OCI-LY7 (cell line): Measurements from ENCODE around the gene EGFLAM. TPM values are rescaled to one million over a fixed set of nuclear protein-coding genes. Genes with fewer than 3 reads are reported as not detected.

Experiments
- BruUV-seq: library from RNA; stranded (reverse); fragments of 400-500 nt; replicated peaks from 2 replicates; lab custom pipeline; 2021; lab: Mats Ljungman, UMichigan
- CTCF ChIA-PET: fragments of 300-600 bp; sonication (Branson Sonifier 250); formaldehyde crosslinking; loops from one replicate; lab custom pipeline; 2022; ENCODE audit warnings: antibody characterized with exemption; ENCODE audit not compliant: unreplicated experiment; lab: Charles Lee
- POLR2A ChIA-PET: fragments of 300-600 bp; sonication (Branson Sonifier 250); formaldehyde crosslinking; loops from one replicate; lab custom pipeline; 2022; ENCODE audit warnings: antibody characterized with exemption; lab: Charles Lee
- DNase-seq: peaks from one replicate; pipeline ENCODE4 v3.0.0-alpha.2; 2015; ENCODE audit warnings: low spot score
- H2AFZ ChIP-seq: fragments of 200-600 bp; sonication (generic), shearing (Covaris generic); 2 replicates; pipeline ENCODE4 v1.6.1; 2014; ENCODE audit warnings: mild to moderate bottlenecking, antibody characterized with exemption, low read length, moderate library complexity
- H3K27ac ChIP-seq: fragments of 200-600 bp; sonication (generic); 2 replicates; pipeline ENCODE4 v1.5.1; 2014; ENCODE audit warnings: mixed run types, low read depth, mild to moderate bottlenecking, moderate library complexity, low read length, inconsistent platforms; ENCODE audit not compliant: poor library complexity, severe bottlenecking
- H3K36me3 ChIP-seq: fragments of 200-600 bp; sonication (generic); 2 replicates; pipeline ENCODE4 v1.6.1; 2014; ENCODE audit warnings: mild to moderate bottlenecking, antibody characterized with exemption, low read length, moderate library complexity, mixed read lengths; ENCODE audit not compliant: insufficient read depth
- H3K4me1 ChIP-seq: fragments of 200-600 bp; sonication (generic); 2 replicates; pipeline ENCODE4 v1.5.1; 2014; ENCODE audit warnings: mild to moderate bottlenecking, low read length; ENCODE audit not compliant: insufficient read depth, poor library complexity, severe bottlenecking
- H3K4me2 ChIP-seq: fragments of 200-600 bp; sonication (generic); 2 replicates; pipeline ENCODE4 v1.6.1; 2014; ENCODE audit warnings: mild to moderate bottlenecking, low read length
- H3K4me3 ChIP-seq: fragments of 200-600 bp; sonication (generic); 2 replicates; pipeline ENCODE4 v1.5.1; 2014; ENCODE audit warnings: mild to moderate bottlenecking, low read depth, low read length; ENCODE audit not compliant: poor library complexity, severe bottlenecking
- H3K79me2 ChIP-seq: fragments of 200-600 bp; sonication (generic); 2 replicates; pipeline ENCODE4 v1.6.1; 2016; ENCODE audit warnings: low read depth, mild to moderate bottlenecking, low read length, moderate library complexity, mixed read lengths; ENCODE audit not compliant: insufficient read depth
- H3K9me2 ChIP-seq: fragments of 200-600 bp; sonication (generic); 2 replicates; pipeline ENCODE4 v1.6.1; 2016; ENCODE audit warnings: mild to moderate bottlenecking, low read length, mixed read lengths; ENCODE audit not compliant: insufficient read depth
- H3K9me3 ChIP-seq: fragments of 200-600 bp; sonication (generic); 2 replicates; pipeline ENCODE4 v1.6.1; 2014; ENCODE audit warnings: mild to moderate bottlenecking, mixed run types, low read length, mixed read lengths
- H4K20me1 ChIP-seq: fragments of 200-600 bp; sonication (generic); 2 replicates; pipeline ENCODE4 v1.6.1; 2014; ENCODE audit warnings: mild to moderate bottlenecking, antibody characterized with exemption, low read length, moderate library complexity, mixed read lengths; ENCODE audit not compliant: insufficient read depth
- CTCF ChIP-seq: fragments of 200-600 bp; sonication (generic); conservative IDR thresholded peaks from 2 replicates; pipeline ENCODE4 v1.5.1; 2014; ENCODE audit warnings: mild to moderate bottlenecking, antibody characterized with exemption, low read length, moderate library complexity, mixed read lengths
- EZH2phosphoT487 ChIP-seq: fragments of 200-600 bp; sonication (generic); IDR thresholded peaks from 2 replicates; pipeline ENCODE4 v1.6.1; 2018; ENCODE audit warnings: low read depth, borderline replicate concordance, mild to moderate bottlenecking, mixed run types, antibody characterized with exemption, low read length, moderate library complexity, mixed read lengths
- intact Hi-C: fragments of 100-400 bp; cut with micrococcal nuclease; formaldehyde crosslinking; loops from one replicate; pipeline ENCODE4 v1.10.0; 2022; ENCODE audit not compliant: unreplicated experiment
- total RNA-seq, 2 experiments: library from RNA; depleted of rRNA in 1 of 2; stranded (reverse); fragments of >200 nt in 1 of 2; shearing (Covaris generic) in 1 of 2; gene quantifications; 2 replicates each; pipeline ENCODE4 v1.2.3, GENCODE V29; 2014 to 2022

The EGFLAM gene
- total RNA-seq, 2 experiments from 2014 or later: not detected

- H3K36me3 ChIP-seq: no peaks in the 10 kb centered on the region
- H3K4me1 ChIP-seq: no peaks in the 10 kb centered on the region
- DNase-seq: no peak
- H3K9me2 ChIP-seq: no peaks in the 10 kb centered on the region
- BruUV-seq: no TSS peak
- H3K9me3 ChIP-seq: no peaks in the 10 kb centered on the region
- CTCF ChIA-PET: no interaction called here
- TF ChIP-seq CTCF: no peak
- no peak for TF ChIP-seq EZH2phosphoT487
- intact Hi-C loops: no loop called here
- no peaks in the 10 kb centered on the region for H4K20me1 ChIP-seq
- no peak overlapping the region for H2AFZ ChIP-seq
- H3K4me2 ChIP-seq: no peak overlapping the region
- H3K79me2 ChIP-seq: no peaks in the 10 kb centered on the region
- H3K4me3 ChIP-seq: no peak overlapping the region
- H3K27ac ChIP-seq: no peak overlapping the region
- POLR2A ChIA-PET: no interaction called here
Observed at GRCh38 chr5:38423276-38424147, 165.2 kb downstream of the EGFLAM start.

GRCh38 chr5:38424148-38425060, 166.0 kb downstream of the EGFLAM start:
- TF ChIP-seq CTCF (no peak), EZH2phosphoT487 (no peak)
- Histone ChIP-seq H3K9me2 (no peaks in the 10 kb centered on the region), H3K4me3 (no peak overlapping the region), H3K4me2 (no peak overlapping the region), H3K4me1 (no peaks in the 10 kb centered on the region), H3K9me3 (no peaks in the 10 kb centered on the region), H3K27ac (no peak overlapping the region), H4K20me1 (no peaks in the 10 kb centered on the region), H2AFZ (no peak overlapping the region), H3K79me2 (no peaks in the 10 kb centered on the region), H3K36me3 (no peaks in the 10 kb centered on the region)
- POLR2A ChIA-PET: no interaction called here
- intact Hi-C loops: no loop called here
- CTCF ChIA-PET: no interaction called here
- DNase-seq: no peak
- BruUV-seq: no TSS peak
